GM12878 (cell line): Measurements from ENCODE around the gene URB1. TPM values are rescaled to one million over a fixed set of nuclear protein-coding genes. Genes with fewer than 3 reads are reported as not detected.

Experiments
- ATF2 ChIP-seq: IDR thresholded peaks from 2 replicates; pipeline ENCODE4 v1.6.1; 2012; ENCODE audit warnings: low read length, inconsistent platforms
- ETV6 ChIP-seq, 2 experiments: fragments of 450-650 bp in 1 of 2; IDR thresholded peaks in 1 of 2; conservative IDR thresholded peaks in 1 of 2; 2 replicates each; pipeline ENCODE4 v1.6.1; 2014; ENCODE audit warnings: antibody characterized with exemption in 1 of 2, borderline replicate concordance in 1 of 2, low read depth in 1 of 2, mild to moderate bottlenecking in 1 of 2, moderate library complexity in 1 of 2
- GABPA ChIP-seq: IDR thresholded peaks from 2 replicates; pipeline ENCODE4 v1.6.1; 2014; ENCODE audit warnings: antibody characterized with exemption, low read depth, mild to moderate bottlenecking, inconsistent platforms
- MAX ChIP-seq: IDR thresholded peaks from 2 replicates; pipeline ENCODE4 v1.6.1; 2012; ENCODE audit warnings: low read depth, low read length, improper control_type of control experiment
- RAD21 ChIP-seq: IDR thresholded peaks from 2 replicates; pipeline ENCODE4 v1.6.1; 2011; ENCODE audit warnings: mild to moderate bottlenecking, low read depth, low read length, moderate library complexity; ENCODE audit not compliant: insufficient read depth
- SIN3A ChIP-seq: IDR thresholded peaks from 2 replicates; pipeline ENCODE4 v1.6.1; 2012; ENCODE audit warnings: low read depth, low read length, improper control_type of control experiment
- SMC3 ChIP-seq: IDR thresholded peaks from 2 replicates; pipeline ENCODE4 v1.6.1; 2011; ENCODE audit warnings: low read length, improper control_type of control experiment, borderline replicate concordance
- SPI1 ChIP-seq: IDR thresholded peaks from 2 replicates; pipeline ENCODE4 v1.6.1; 2011; ENCODE audit warnings: low read depth, mild to moderate bottlenecking, low read length, moderate library complexity, borderline replicate concordance; ENCODE audit not compliant: insufficient read depth
- ZBTB40 ChIP-seq: fragments of 450-650 bp; IDR thresholded peaks from 2 replicates; pipeline ENCODE4 v1.6.1; 2016; ENCODE audit warnings: mild to moderate bottlenecking, moderate library complexity, borderline replicate concordance
- ZNF217 ChIP-seq: fragments of 450-650 bp; IDR thresholded peaks from 2 replicates; pipeline ENCODE4 v1.6.1; 2017; ENCODE audit warnings: antibody characterized with exemption, mild to moderate bottlenecking
- polyA plus RNA-seq, 11 experiments: library from polyadenylated mRNA; depleted of rRNA in 4 of 11; unstranded in 6 of 11; stranded (reverse) in 5 of 11; fragments of >200 nt; fragmentation: Nextera tagmentation in 4 of 11; fragmentation: Illumina TruSeq in 1 of 11; extraction: Ambion mirVana in 4 of 11; extraction: Trizol in 1 of 11; gene quantifications; 1 replicate in 1 of 11; 2 replicates in 10 of 11; pipeline versions ENCODE4 v1.2.1 to v1.2.3, GENCODE V29; 2011 to 2016; ENCODE audit warnings: inconsistent platforms in 2 of 11, missing spikeins in 2 of 11, low read depth in 1 of 11
- total RNA-seq, 4 experiments: library from RNA; depleted of rRNA in 3 of 4; stranded (reverse); fragments of >200 nt in 3 of 4; fragmentation: Illumina TruSeq in 1 of 4; extraction: Trizol in 1 of 4; gene quantifications; 2 replicates each; pipeline versions ENCODE4 v1.2.1 to v1.2.3, GENCODE V29; 2013 to 2021

URB1 gene
- total and polyA plus RNA-seq, 10 of the 15 experiments (the other 5 are each of a cell fraction or from before 2014, with no cell fraction given) = 0.56 to 23.2 (median 8.9) TPM

GRCh38 chr21:32403201-32403777 lies 10.5 kb upstream of the URB1 start (continued):
- TF ChIP-seq SIN3A = no peak
- TF ChIP-seq SMC3 = peak; percentile 43; the same call in 1 of the 2 replicates
- TF ChIP-seq MAX = no peak
- no peak for TF ChIP-seq ATF2
- TF ChIP-seq ZNF217 = no peak
- TF ChIP-seq ZBTB40 = no peak
- TF ChIP-seq SPI1 = no peak
- TF ChIP-seq ETV6 (conservative IDR thresholded peaks at IDR 0.05 in 1 of 2, IDR thresholded peaks at IDR 0.05 in 1 of 2; ENCODE audit: borderline replicate concordance in 1 of 2, low read depth in 1 of 2) = no peak
- TF ChIP-seq RAD21 = peak; percentile 48; the same call in 1 of the 2 replicates
- TF ChIP-seq GABPA = no peak
- TF ChIP-seq, all 136 proteins: peak for 3
